GM19463 (cell line): ENCODE results near the gene NFASC.

Experiments
- ATAC-seq: cut with Tn5 transposase; IDR thresholded peaks from one replicate; pipeline ENCODE4 v1.9.1; 2021; ENCODE audit warnings: mild to moderate bottlenecking, moderate library complexity; ENCODE audit not compliant: unreplicated experiment

The NFASC gene

DNA sequence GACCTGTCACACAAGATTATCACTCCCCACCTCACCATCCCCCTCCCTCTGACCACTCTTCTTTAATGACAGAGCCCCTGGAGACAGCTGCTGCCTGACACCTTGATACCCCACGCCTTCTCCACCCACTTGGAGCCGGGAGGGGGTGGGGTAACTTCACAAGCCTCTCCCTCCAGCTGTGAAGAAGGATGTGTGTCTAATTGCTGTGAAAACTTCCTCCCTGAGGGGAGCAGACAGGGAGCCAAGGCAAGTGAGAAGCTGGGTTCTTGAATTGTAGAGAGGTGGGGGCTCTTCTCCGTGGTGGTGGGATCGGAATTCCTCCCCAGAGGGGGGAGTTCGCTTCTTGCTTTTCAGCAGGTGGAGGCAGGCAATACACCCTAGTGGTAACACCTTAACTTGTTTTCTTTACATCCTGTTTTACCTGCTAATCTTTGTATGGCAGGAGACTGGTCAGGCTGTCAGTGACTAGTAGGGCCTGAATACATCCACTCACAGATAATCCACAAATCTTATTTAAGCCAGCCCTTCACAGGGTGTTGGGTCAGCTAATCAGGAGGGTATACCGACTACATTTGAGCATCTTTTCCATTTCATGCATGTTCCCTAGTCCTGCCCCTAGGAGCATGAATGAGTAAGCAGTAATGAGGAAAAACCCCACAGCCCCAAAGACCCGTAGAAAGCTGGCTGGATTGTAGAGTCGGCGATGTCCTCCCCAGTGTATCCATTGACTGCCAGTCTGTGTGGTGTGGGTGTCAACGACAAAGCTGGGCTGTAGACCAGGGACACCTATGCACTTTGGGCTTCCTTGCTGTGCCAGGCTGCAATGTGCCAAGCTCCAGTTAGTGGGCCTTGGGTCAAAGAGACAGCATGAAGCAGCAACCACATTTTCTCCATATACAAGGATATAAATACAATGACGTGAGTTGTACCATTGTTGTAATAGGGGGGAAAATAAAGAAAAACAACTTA, 57.3 kb downstream of the NFASC start:
- ATAC-seq: no peak

DNA sequence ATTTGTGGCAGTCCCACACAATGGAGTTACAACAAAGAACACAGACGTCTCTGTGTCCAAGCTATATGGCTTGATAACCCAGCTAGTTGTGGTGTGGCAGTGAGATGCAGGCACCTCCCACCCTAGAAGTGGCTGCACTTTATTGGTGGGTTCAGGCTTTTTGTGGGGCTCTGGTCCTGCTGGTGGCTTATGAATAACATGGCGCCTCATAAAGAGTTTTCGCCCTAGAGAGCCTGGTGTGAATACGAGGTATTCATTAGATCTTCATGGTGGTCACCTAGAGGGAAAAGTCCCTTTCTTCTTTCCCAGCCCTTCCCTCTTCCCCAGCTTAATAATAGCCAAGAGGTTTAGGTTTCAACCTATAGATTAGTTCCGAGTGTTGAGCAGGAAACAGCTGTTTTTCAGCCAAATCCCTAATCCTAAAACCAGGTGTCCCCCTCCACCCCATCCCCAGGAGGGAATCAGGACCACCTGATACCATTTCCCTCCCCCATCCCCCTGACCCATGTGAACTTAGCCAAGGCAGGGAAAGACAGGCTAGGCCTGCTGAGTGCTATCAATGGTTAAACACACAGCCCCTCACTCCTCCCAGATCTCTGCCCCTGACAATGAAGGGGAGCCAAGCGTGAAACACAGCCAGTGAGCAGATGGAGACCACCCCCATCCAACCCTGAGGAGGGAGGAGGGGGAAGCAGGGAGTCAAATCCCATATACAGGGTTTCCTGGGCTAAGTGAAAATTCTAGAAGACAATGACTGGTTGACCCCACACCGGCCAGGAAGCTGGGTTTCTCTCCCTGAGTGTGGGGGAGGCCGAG, 58.2 kb downstream of the NFASC start:
- ATAC-seq: no peak

DNA sequence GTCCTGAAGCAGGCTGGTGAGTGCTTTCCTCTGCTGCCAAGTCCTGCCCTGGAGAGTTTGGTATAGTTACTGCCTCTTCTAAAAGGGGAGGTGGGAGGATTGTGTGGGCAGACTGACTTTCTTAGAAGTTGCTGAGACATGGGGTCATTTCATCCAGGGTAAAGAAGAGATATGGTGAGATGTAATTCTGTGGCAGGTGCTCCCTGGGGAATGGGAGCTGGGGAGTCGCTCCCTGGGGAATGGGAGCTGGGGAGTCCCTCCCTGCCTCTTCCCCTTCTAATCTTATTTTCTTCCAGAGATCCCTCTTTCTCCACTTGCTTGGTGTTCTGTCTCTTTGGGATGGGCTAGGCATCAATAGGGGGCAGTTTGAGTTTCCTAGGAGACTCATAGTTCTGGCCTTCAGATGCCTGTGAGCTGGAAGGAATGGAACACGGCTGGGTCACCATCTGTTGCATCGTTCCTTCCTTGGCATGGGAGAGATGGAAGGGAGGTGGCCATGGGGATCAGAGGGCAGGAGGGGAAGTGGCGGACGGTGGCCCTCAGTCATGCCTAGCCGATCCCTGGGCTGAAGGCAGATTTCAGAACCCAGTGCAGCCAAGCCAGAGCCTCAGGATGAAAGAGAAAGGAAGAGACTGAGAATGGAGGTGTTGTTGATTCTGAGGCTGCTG, 59.0 kb downstream of the NFASC start:
- ATAC-seq: no peak

DNA sequence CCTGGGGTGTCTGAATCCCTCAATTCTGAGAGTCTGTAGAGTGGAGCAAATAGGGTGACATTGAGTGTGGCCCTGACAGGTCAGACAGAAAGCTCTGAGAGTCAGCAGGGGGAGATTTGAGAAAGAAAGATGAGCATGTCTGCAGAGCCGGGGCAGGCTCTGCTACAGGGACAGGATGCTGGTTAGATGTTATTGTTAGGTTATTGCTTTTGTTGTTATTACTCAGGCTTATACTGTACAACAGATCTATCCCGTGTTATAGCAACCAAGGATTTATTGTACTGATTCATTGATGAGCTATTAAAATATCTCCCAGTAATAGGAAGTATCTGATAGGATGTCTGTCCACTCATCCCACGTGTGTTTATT, 59.5 kb downstream of the NFASC start:
- no peak for ATAC-seq

DNA sequence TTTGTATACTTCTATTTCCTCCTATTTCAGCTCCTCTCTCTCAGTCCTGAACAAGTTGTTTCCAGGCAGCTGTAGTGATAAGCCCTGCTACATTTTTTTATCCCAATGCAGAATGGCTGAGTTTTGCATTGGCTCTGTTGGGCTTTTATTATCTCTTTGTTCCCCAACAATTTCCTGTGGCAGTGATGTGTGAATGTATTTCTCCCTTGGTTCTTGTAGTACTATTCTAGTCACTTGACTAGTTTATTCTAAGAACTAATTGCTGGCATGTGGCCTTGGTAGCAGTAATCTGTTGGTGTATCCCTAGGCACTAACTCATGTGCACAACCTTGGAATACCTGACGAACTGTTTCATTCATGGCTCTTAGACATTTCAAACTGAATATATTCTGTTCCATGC, 60.7 kb downstream of the NFASC start:
- ATAC-seq: no peak

DNA sequence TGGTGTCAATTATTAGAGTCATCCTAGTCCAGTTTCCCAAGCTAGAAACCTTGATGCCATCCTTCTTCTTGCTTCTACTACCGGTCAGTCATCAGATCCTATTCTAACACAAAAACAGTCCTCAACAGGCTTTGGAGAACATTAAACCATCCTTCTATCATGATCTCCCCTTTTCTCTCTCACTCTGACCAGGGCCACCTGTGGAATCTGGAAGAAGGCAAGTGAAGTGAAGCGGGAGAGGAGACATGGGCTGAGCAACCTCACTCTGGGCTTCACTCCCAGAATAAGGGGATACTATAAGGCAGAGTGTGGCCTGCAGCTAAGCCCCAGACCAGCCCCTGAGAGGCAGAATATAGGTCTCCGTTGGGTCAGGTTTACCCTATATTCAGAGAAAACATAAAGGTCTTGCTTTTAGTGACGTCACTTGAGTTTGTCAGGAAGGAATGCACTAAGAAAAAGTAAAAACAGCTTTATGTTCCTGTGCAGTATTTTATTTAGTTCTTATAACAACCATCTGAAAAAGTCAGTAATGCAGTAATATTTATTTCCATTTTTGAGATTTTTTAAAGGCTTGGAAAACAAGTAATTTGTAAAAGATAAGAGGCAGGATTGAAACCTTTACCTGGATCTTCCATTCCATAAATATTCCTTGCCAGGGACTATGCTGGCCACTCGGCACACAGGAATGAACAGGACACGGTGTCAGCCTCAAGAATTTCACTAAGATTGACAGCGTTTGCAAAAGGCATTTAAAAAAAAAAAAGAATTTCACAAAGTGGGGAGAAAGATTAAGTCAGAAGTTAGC, 61.3 kb downstream of the NFASC start:
- no peak for ATAC-seq

DNA sequence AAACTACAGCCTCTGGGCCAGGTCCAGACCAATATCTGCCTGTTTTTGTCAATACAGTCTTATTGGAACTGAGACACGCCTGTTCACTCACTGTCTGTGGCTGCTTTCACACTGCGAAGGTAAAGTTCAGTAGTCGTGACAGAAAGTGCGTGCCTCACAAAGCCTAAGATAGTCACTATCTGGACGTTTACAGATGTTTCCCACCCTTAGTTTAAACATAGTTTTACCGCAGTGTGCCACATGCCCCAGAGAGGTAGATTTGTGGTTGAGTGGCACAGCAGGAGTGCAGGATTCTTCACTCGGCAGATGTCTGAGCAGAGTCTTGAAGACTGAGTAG, 61.9 kb downstream of the NFASC start:
- no peak for ATAC-seq

DNA sequence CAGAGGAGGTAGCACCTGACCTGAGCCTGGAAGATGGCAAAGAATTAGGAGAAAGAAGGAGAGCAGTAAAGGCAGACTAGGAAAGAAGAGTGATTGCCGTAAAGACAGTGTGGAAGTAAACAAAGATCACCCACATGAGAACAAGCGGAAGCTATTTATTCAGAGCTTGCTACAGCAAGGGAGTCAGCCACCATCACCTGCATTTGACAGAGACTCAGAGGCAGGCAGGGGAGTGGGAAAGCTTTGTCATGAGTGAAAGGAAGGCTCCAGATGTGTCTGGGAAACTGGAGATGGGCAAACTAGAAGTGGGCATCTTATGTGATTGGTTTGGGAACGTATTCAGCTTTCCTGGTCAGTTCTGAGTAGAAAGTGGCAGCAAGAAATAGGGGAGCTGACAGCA, 64.5 kb downstream of the NFASC start:
- no peak for ATAC-seq

DNA sequence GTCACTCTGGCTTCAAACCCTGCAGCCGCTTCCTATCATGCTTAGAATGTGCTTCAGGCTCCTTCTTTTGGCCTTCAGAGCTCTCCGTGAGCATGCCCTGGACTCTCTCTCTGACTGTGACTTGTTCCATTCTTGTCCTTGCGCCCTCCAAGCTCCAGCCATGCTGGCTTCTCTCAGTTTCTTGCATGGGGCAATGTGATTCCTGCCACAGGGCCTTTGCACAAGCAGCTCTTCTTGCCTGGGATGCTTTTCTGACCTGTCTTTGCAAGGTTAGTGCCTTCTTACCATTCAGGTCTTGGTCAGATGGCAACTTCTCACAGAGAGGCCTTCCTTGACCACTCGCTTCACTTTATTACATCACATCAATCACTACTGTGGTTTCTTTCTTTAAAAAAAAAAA, 66.1 kb downstream of the NFASC start:
- ATAC-seq: no peak

DNA sequence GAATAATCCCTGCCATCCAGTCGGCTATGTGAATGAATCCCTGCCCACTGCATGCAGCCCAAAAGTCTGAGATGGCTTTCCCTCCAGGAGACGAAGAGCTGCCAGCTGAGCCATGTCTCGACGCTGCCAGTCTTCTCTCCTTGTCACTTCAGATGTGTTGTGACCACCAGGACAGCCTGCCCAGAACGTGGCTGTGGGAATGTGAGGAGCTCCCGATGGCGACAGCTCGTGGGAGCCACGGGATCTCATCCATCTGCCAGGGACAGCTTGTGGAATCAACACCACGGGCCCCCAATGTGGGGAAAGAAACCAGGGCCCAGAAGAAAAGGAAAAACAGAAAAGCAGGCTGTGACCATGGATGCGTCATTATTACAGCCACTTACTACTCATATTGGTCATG, 67.2 kb downstream of the NFASC start:
- no peak for ATAC-seq

DNA sequence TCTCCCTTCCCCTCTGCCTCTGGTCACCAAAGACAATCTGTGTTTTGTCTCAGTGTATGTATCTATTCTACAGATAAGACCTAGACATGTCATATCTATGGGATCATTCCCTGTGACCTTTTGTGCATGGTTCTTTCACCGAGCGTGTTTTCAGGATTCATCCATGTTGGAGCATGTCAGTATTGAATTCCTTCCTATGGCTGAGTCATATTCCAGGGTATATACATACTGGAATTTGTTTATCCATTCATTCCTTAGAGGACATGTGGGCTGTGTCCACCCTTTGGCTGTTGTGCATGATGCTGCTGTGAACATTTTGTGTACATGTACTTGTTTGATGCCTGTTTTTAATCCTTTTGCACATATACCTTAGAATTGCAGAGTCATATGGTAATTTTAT, 69.9 kb downstream of the NFASC start:
- no peak for ATAC-seq

DNA sequence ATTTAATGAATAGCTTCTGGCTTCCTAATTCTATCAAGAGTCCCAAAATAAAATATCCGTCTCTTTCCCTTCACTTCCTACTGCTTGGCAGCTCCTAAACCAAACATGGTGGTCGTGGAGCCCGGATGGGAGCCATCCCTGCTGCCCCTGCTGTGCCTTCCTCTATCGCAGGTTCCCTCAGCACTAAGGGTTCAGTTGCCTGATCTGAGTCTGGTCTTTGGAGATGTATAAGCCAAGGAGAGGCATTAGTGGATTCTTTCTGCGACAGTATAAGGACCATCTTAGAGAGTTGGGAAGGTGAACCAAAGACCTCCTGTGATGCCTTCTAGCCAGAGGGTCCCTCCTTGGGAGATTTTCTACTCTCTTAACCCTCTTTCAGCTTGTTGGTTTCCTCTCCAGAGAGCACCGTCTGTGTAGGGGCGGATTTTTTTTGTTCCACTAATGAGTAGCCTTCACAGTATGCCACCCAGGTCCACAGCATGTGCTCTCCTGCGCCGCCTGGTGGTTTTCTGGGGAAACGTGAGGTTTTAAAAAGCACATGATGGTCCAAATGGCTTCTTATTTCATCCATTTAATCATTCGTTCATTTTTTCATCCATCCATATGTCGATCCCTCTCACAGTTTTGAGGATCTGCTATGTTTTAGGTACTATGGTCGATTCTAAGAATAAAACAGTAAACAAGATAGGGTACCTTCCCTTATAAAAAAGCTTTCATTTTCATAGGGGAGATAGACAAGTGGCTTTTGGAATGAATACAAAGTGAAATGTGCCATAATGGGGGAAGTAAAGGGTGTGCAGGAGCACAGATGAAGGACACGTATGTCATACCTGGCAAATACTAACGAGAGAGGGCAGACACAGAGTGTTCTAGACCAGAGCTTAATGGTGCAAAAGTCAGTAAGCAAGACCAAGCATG, 71.0 kb downstream of the NFASC start:
- ATAC-seq: no peak

DNA sequence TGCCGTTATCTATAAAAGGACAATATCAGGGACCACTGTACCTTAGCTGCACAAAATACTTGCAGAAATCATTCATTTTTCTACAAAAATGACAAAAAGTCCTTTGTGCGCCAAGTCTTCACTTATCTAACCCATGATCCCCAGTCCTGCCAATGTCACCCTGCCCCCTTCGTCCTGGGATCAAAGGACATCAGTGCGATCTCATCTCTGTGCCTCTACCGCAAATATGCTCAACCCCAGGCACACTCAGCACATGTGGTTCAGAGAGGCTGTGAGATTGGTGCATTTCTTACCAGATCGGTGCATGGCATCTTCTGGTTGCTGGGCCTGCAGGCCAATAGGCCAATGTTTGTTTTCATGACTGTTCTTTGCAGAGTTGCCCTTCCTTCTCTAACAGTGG, 72.8 kb downstream of the NFASC start:
- ATAC-seq: no peak

DNA sequence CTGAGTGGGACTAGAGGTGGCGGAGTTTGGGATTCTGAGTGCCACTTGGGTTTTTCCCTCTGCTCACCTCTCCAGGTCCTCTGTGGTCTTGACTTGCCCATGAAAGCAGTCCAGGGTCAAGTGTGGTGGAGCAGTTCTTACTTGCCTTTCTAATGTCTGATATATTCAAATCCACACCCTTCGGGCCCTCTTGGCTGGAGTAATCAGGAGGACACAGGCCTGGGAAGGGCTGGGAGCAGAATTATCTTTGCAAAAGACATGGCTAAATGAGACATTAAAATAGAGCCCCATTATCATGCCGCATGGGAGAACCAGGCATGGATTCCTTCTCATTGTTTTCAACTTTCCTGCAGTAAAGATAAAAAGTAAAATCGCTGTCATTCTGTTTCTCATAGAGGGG, 74.0 kb downstream of the NFASC start:
- ATAC-seq: no peak

DNA sequence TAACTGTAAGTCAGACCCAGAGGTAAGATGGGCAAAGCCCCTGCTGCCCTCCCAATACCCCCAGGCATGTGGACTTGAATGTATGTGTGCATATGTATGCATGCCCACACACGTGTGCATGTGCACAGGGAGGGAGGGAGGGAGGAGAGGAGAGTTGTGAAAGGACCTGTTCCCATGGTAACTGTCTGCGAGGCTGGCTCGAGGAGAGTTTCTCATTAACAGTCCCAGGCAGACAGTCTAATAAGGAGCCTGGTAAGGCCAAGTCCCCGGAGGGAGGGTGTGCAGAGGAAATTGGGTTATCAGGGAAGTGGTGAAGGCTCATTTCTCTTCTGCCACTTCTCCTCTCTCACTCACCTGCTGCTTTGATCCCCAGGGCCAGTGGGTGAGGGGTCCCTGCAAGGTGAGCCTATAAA, 74.9 kb downstream of the NFASC start:
- no peak for ATAC-seq

DNA sequence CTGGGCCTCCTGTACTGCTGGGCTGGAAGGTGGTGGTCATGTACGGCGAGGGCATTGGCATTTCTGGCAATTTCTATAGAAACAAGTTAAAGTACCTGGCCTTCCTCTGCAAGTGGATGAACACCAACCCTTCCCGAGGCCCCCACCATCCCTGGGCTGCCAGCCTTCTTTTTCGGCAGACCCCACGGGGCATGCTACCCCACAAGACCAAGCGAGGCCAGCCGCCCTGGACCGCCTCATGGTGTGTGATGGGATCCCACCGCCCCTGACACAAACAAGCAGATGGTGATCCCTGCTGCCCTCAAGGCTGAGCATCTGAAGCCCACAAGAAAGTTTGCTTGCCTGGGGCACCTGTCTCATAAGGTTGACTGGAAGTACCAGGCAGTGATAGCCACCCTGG, 76.0 kb downstream of the NFASC start:
- ATAC-seq: no peak

DNA sequence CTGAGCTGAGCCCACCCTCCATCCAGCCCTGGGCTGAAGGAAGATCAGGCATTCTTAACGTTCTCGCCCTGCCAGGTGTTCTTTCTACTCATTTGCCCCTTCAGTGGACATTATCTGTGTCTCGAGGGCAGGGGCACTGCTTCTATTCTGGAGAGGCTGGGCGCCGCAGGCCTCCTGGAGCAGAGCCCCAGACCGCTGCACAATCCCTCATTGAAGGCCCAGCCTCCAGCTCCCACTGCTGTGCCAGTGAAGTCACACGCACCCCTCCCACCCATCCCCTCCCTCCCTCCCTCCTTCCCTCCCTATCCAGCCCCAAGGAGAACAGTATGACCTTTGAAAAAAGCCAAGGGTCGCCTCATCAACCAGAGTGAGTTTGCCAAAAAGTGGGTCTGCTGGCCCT, 76.7 kb downstream of the NFASC start:
- no peak for ATAC-seq

DNA sequence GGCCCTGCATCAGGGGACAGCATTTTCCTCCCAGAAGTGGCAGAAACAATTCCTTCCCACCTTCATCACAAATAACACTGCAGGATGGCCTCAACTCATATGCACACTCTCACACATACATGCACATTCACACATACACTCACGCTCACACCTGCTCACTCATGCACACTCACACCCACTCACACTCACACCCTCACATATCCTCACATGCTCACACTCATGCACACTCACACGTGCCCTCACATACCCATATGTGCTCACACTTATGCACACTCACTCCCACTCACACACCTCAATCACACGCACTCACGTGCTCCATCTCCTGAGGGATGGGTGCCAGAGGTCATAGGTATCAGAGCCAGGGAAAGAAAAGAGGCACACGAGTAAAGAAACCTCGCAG, 77.1 kb downstream of the NFASC start:
- no peak for ATAC-seq

DNA sequence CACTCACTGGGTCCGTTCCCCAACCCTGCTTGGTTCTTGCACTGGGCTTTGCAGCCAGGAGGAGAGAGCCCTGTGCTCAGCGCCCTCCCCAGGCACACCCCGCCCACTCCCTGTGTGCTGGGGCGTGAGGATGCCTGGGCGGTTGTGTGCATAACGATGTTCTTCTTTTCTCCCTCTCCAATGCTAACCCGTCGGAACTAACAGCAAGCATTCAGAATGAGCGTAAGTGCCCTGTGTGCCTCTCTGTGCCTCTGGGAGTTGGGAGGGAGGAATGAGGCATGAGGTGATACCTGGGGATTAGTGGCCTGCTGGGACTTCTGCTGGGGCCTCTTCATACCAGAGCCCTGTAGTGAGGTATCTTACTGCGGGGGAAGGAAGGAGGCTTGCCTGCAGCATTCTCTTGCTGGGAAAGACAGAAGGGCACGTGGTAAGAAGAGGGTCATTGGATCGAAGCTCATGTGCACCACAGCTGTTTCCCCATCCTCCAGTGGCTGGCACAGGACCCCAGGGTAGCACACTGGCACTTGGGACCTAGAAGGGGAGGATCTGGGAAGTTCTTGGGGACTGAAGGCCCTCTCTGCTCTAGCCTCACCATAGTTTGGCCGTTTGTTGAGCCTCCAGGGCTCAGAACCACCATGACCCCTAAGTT, 79.8 kb downstream of the NFASC start:
- no peak for ATAC-seq
